IMR-90 (cell line): ENCODE results near the gene RAX2.

Experiments
- BHLHE40 ChIP-seq: fragments of 150-350 bp; IDR thresholded peaks from 2 replicates; pipeline ENCODE4 v1.6.1; 2016; ENCODE audit warnings: mild to moderate bottlenecking, low read depth, low read length
- FOS ChIP-seq: fragments of 150-350 bp; IDR thresholded peaks from 2 replicates; pipeline ENCODE4 v1.6.1; 2016; ENCODE audit warnings: low read depth, low read length
- MAFK ChIP-seq: IDR thresholded peaks from 2 replicates; pipeline ENCODE4 v1.6.1; 2012; ENCODE audit warnings: low read depth, low read length, improper control_type of control experiment
- MXI1 ChIP-seq: IDR thresholded peaks from 2 replicates; pipeline ENCODE4 v1.6.1; 2012; ENCODE audit warnings: low read depth, mild to moderate bottlenecking, low read length, moderate library complexity, borderline replicate concordance
- NFE2L2 ChIP-seq: fragments of 150-350 bp; IDR thresholded peaks from 2 replicates; pipeline ENCODE4 v1.6.1; 2016; ENCODE audit warnings: low read depth, mild to moderate bottlenecking, low read length
- POLR2A ChIP-seq: IDR thresholded peaks from 2 replicates; pipeline ENCODE4 v1.6.1; 2012; ENCODE audit warnings: mild to moderate bottlenecking, low read depth, low read length
- RAD21 ChIP-seq: IDR thresholded peaks from 2 replicates; pipeline ENCODE4 v1.6.1; 2012; ENCODE audit warnings: low read length, improper control_type of control experiment
- RCOR1 ChIP-seq: IDR thresholded peaks from 2 replicates; pipeline ENCODE4 v1.6.1; 2012; ENCODE audit warnings: mild to moderate bottlenecking, low read length, improper control_type of control experiment; ENCODE audit not compliant: insufficient replicate concordance
- RFX5 ChIP-seq: IDR thresholded peaks from 2 replicates; pipeline ENCODE4 v1.8.0; 2012; ENCODE audit warnings: low read depth, mild to moderate bottlenecking, low read length, moderate library complexity
- TF ChIP-seq, protein P1 (sequence below): conservative IDR thresholded peaks from 2 replicates; pipeline ENCODE4 v1.5.1; 2012; ENCODE audit warnings: mild to moderate bottlenecking, low read depth, low read length, improper control_type of control experiment

DNA sequence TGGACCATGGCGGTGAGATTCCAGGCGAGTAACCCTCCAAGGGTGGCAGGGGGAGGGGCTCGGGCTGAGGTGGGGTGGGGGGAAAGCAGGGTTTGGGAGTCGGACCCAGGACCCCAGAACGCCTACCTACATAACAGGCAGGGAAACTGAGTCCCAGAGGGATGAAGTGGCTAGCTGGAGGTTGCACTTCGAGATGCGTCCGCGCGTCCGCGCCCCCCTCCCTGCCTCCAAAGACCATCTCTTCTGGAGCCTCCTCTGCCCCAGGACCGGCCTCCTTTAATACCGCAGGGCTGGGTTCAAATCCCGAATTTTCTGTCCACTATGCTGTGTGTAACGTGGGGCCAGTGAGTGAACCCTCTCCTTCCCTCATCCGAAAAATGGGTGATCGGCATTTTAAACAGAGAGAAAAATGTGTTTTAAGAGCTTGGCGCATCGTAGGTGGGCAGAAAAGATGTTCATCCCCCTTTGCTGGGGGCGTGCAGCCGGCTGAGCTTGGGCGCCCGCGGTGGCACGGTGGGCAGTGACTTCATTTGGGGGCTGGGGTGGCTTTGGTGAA lies 50.1 kb downstream of the RAX2 start:
- TF ChIP-seq BHLHE40 (no peak), POLR2A (no peak), MAFK (no peak), RFX5 (no peak), FOS (no peak), RAD21 (no peak), MXI1 (no peak), RCOR1 (no peak), NFE2L2 (no peak)
- TF ChIP-seq, protein P1, sequence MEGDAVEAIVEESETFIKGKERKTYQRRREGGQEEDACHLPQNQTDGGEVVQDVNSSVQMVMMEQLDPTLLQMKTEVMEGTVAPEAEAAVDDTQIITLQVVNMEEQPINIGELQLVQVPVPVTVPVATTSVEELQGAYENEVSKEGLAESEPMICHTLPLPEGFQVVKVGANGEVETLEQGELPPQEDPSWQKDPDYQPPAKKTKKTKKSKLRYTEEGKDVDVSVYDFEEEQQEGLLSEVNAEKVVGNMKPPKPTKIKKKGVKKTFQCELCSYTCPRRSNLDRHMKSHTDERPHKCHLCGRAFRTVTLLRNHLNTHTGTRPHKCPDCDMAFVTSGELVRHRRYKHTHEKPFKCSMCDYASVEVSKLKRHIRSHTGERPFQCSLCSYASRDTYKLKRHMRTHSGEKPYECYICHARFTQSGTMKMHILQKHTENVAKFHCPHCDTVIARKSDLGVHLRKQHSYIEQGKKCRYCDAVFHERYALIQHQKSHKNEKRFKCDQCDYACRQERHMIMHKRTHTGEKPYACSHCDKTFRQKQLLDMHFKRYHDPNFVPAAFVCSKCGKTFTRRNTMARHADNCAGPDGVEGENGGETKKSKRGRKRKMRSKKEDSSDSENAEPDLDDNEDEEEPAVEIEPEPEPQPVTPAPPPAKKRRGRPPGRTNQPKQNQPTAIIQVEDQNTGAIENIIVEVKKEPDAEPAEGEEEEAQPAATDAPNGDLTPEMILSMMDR: no peak
